GM18868 (cell line): ENCODE results near the gene COLEC12.

Experiments used
- ATAC-seq: cut with Tn5 transposase; IDR thresholded peaks from one replicate; pipeline ENCODE4 v1.9.1; 2021; ENCODE audit warnings: mild to moderate bottlenecking, moderate library complexity; ENCODE audit not compliant: unreplicated experiment

Gene COLEC12

DNA sequence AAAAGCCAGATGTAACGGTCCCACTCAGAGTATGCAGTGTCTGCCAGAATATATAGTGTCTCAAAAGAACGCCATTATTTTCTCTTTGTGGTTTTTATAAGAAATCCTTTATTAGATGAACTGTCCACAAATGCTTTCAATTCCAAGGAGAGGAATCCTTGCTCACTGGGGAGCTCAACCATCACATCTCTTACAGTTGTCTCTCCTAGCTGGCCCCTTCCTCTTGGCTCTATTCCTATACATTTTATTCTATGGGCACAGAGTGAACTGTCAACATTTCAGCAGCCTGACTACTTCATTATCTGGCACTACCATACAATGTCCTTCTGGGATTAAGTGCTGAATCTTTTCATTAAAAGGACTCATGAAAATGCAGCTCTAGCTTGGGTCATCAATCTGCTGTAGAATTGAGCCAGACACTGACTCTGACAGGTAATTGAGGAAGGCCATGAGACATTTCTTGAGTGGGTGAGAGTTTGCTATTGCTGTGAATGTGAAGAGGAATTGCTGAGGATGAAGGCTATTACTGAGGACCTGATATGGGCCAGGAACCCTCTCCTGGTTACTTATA is 136.2 kb downstream of the COLEC12 start:
- no peak for ATAC-seq

DNA sequence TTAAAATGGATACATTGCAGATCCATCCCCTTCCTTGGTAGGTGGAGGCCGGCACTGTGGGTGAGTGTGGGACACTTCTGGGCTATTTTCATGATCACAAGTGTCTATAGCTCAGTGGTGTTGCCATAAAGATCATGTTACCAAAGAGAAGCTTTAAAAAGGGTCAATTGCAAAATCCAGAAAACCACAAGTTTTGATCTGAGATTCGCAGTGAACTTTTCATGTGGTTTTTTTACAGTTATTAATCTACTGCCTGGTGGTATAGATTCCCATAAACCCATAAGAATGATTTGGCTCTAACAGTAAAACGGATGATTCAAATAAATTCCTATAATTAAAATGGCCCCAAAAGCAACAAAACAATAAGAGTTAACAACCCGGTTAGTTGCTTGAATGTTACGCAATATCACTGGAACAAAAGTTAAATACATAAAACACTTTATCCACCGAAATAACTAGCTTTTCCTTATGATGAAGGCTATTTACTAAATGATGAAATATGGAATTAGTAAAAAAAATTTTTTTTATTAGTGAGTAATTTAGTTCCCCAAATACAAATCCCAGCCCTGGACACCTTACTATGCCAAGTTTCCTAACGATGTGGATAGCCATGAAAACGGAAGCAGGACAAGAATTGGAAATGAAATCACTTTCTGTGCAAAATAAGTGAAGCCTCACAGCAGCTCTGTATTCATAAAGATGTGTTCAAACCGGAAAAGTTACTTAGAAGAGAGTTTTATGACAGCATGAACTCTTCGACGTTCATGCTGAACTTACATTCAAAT is 137.0 kb downstream of the COLEC12 start:
- ATAC-seq, result no peak

DNA sequence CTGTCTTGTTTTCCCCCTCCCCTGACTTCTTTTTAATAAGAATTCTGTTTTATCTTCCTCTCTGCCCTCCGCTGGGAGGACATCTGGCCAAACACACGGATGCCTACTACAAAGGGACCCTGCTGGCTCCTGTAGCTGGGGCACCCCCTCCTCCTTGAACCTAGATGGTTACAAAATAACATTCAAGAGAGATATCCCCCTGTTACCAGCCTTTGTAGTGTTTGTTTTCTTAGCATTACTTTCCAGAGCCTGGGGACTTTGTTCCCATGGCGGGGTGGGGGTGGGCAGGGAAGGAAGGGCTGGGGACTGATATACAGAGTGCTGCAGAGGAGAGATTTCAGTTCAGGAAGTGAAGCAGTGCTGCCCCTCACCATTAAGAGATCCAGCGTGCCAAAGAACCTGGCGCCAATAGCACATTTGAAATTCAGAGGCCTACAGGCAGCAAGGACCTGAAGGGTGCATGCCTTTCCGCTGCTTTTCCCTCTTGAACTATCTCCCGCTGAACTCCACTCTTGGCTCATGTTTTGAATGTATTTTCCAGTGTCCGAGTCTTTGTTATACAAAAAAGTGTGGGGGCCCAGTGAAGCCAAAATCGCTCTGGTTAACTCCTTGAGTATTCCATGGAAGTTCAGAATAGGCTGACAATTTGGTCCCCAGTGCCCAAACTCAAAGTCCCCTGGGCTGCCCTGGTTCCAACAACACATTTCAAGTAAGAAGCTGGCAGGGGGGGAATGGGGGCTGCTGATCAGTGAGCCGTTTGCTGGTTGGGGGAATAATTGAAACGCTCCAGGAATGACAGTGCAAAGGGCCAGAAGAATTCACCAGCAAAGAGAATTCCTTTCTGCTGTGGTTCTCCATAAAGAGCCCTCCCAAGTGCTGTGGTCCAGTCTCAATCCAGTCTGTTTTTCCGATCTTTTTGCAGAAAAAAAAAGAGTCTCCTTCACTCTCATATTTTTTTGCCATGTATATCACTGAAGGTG is 137.9 kb downstream of the COLEC12 start:
- ATAC-seq, result no peak

DNA sequence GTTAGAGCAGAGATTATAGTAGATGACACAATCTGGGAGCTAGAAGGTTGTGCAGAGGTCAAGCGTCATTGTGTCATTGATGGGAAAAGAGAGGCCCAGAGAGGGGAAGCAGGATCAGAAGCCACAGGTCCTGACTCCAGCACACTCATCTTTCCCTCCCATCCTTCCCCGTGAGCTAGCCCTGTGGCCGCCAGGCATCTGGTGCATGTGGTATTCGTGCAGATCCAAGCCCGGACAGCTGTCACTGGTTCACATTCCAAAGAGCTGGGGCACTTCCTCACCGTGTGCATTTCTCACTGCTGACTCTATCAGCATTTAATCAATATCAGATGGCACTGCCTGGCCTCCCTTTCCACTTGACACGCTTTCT is 138.6 kb downstream of the COLEC12 start:
- ATAC-seq, result no peak

DNA sequence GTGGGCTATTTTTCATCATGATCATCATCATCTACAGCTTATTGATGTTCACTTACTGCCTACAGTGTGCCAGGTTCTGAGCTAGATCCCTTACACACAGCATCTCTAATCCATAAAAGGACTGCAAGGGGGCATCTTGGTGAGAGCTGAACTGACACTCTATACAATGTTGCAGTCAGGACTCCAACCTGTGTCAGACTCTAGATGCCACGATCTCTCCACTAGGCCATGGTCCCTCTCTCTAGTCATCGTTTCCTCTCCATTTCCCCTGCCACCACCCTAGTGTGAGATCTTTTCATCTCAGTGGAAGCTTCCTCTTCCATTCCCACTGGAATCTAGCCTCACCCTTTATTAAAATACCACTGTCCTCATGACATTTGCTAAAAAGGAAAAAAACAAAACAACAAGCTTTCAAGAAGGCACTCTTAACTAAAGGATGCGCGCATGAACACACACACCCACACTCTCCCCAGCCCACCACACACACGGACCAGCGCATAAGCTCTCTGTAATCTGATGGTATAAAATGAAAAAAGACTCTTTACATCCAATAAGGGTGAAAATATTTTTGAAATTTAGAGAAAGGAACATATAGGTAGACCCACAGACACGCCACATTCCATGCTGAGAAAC is 139.3 kb downstream of the COLEC12 start:
- ATAC-seq, result no peak

DNA sequence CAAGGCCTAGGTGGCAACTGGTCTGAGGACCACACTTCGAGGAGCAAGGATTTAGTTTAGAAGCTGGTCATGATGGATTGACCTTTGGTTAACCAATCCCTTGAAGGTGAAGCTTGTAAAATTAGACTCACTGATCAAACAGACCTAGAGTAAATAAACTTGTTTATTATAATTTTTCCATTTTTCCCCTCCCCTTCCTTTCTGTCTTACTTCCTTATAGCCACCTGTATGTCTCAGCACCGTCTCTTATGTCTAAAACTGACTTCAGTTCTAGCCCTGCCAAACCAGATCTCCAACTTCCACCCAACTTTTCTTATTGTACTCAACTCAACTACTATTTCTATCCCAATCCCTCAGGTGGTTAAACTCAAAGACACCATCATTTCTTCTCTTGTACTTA is 139.8 kb downstream of the COLEC12 start:
- ATAC-seq, result no peak

DNA sequence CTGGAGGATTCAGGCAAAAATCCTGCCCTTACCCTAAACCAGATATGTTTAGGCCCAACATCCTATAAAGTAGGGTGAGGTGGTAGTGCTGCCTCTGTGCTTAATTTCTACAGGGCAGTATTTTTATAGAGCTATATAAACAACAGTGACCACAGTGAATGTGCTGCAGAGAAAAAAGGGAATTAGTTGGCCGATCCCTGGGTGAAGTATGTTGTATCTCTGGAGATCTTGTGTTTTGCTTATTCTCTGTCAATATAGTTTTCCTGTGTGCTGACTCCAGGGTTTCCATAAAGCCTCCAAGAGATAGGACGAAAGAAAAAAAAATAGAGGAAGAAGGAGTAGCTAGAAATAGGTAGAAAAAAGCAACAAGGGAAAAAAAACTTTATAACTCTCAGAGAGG is 143.7 kb downstream of the COLEC12 start:
- ATAC-seq, result no peak

DNA sequence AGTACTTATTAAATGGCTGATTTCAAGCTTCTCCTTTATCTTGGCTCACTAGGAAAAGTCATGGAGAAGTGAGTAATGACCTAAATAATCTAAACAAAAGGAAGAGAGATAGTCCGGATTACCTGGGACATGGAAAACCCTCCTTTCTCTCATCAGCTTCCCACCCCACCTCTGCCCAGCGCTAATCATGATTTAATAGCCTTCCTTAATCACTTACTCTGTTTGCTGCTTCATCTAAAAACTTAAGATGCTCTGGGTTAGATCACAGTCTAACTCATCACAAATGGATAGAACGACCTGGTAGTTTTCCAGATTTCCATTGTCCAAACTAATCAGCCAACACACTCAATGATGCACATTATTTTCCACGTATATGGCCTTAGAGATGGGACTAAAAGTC is 144.8 kb downstream of the COLEC12 start:
- no peak for ATAC-seq

DNA sequence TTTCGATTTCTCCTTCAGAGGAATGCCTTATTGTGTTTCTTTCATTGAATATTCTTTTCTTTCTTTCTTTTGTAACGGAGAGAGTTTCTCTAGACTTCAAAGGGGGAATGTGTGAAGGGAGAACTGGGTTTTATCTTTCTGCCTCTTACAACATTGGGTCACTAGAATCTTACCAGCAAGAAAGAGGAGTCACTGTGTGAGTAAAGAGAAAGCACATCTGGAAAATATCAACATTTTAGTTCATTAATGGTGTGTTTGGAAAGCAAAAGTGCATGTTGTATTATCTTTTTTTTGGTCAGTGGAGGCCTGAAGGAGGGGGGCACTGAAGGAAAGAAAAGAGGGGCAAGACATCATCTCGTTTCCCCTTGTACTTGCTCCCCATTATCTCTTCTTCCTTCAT is 146.0 kb downstream of the COLEC12 start:
- no peak for ATAC-seq

DNA sequence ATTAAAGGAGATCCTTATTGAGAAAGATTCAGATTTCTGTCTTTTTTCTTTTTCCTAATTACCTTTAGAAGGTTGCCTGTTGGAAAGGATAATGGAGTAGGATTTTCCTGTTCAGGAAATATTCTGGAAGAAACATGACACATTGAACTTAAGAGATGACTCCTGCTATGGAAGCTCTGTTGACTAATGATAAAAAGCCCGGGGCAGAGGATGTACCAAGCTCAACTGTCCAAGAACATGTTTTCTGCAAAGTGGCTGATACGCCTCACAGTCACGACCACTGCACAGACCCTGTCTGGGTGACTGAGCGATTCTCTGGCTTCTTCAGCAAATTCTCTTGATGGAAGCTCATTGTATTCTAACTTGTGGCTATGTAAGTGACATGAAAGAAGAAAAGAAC is 146.5 kb downstream of the COLEC12 start:
- ATAC-seq, result no peak

DNA sequence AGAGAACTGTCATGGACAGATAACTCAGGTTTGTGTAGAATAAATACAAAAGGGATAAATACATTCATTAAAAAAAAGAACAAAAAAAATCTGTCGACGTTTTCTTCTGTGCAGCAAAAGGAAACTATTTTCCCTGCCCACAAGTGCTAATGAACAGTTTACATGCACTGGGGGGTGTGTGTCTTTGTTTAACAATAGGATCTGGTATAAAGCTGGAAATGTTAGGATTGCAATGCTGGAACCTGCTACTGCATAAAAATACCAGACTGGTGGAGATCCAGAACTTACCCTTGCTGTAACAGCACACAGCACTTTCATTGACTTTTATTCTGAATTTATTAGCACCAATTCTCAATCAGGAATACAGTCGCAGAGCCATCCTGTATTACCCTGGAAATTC is 148.1 kb downstream of the COLEC12 start:
- no peak for ATAC-seq

DNA sequence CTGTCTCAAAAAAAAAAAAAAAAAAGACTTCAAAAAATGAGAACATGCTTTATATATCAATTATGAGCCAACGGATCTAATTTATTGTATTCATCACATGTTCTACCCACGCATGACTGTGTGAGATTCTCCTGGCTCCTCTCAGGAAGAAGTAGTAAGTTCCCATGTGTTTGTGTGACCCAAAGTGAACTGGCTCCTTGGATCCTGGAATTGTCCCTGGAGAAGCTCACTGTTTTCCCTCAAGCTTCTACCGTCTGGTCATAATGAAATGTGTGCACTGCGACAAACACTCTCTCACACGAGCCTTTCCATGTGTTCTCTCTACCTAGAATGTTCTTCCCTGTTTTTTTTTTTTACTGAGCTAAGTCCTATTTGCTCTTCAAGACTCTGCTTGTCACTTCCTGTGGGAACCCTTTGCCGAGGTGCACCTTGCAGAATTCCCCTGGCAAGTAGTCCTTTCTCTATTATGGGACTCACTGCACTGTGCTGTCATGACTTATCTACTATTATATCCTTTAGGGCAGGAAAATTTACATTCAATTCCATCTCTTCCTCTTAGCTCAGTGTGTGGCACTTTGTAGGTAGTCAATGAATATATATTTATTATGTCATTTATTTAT is 149.4 kb downstream of the COLEC12 start:
- no peak for ATAC-seq

DNA sequence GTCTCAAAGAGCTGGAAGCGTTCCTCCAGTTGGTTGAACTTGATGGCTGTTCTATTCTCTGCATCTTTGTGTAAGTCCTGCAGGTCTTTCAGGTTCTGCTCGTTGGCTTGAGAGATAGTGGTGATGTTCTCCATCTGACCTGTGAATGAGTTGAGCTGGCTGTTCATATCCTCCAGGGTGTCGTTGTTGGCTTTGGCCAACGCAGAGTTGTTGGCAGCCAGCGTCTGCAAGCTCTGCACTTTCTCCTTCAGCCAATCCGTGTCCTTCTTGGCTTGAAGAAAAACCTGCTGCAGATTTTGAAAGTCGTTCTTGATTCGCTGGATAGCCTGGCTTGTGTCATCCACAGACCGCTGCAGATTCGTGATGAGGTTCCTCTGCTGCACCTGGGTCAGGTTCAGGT is 153.9 kb downstream of the COLEC12 start:
- no peak for ATAC-seq

DNA sequence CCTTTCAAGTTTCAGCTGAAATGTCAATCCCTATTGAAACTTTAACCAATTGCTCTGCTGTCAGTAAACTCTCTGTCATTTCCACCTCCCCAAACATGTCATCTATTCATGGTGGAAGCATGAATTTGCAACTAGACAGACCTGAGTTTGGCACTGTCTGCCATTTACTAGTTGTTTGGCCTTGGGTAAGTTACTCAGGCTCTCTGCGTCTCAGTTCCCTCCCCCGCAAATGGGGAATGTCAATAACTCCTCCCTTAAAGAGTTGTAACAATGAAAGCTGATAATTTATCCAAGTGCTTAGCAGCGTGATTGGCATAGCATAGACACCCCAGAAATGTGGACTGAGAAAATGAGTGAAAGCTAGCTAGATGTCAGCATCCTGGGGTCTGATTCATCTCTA is 159.4 kb downstream of the COLEC12 start:
- no peak for ATAC-seq

DNA sequence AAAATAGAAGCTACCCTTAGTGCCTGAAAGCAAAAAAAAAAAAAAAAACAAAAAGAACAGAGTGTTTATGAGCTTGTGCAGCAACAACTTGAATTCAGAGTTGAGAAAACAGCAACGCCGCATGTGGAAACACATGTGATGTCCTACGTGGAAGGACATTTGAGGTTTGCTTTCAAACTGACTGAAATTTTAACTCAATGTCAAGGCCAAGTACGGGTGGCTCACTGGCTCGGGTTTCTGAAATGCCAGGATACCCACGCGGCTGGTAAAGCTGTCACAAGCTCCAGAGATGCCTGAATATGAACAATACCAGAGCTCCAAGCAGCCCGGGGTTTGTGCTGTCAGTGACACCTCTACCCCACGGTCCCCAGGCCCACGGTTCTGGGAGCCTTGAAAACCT is 160.5 kb downstream of the COLEC12 start:
- no peak for ATAC-seq

DNA sequence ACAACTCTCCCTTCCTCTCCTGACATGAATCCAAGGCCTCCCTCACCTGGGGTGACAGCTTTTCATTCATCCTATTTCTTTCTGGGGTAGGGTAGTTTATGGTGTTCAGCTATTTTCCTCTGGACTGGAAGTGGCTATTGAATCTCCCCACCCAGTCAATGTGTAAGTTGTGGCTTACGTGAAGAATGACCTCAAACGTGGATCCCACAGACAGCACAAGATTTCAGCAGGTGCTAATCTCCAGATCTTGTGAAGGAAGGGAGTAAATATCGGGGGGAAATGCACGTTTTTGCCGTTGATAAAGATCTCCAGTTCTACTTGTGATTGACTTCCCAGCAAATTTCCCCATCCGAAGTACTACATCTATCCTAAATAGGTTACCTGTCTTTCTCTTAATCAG is 161.3 kb downstream of the COLEC12 start:
- ATAC-seq, result no peak

DNA sequence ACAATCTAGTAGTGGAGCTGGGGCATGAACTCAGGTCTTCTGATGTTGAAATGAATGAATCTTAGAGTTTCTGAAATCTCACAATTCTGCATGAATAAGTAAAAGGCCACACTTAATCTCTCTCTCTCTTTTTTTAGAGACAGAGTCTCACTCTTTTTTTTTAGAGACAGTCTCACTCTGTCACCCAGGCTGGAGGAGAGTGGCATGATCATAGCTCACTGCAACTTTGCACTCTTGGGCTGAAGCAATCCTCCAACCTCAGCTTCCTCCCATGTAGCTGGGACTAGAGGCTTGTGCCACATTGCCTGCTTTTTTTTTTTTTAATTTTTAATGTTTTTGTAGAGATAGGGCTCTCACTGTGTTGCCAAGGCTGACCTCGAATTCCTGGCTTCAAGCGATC is 163.8 kb downstream of the COLEC12 start:
- no peak for ATAC-seq

DNA sequence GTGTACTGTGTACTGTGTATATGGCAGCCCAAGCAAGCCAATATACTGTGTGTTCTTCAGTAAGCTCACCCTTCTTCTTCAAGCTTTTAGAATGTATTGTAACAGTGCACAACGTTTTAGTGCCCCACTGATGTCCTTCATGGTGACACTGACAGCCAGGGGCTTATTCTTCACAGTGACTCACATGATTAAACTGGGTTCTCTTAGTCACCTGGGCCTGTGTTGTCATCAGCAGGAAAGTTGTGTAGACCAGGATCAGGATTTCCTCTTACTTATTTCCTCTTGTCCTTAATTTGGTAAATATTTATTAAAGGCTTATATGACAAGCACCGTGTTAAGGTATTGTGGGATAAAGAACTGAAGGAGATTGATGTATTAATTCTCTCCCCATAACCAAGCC is 164.8 kb downstream of the COLEC12 start:
- no peak for ATAC-seq

DNA sequence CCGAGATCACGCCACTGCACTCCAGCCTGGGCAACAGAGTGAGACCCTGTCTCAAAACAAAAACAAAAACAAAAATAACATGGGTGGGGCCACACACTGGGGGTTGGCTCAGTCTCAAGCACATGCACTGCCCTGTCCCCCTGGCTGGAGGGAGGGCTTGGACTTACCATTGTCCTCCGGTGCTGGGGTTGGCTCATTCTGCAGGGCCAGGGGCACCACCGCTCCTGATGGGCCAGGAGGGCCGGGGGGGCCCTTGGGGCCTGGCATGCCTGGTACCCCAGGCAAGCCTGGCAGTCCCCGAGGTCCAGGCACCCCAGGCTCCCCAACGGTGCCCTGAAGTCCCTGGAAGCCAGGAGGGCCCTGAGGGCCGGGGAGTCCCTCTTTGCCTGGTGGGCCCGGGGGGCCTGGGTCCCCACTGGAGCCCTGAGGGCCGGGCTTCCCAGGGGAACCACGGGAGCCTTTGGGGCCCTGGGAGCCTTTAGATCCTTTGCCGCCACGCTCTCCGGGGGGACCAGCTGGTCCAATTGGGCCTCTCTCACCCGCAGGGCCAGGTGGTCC is 165.8 kb downstream of the COLEC12 start:
- ATAC-seq, result no peak

DNA sequence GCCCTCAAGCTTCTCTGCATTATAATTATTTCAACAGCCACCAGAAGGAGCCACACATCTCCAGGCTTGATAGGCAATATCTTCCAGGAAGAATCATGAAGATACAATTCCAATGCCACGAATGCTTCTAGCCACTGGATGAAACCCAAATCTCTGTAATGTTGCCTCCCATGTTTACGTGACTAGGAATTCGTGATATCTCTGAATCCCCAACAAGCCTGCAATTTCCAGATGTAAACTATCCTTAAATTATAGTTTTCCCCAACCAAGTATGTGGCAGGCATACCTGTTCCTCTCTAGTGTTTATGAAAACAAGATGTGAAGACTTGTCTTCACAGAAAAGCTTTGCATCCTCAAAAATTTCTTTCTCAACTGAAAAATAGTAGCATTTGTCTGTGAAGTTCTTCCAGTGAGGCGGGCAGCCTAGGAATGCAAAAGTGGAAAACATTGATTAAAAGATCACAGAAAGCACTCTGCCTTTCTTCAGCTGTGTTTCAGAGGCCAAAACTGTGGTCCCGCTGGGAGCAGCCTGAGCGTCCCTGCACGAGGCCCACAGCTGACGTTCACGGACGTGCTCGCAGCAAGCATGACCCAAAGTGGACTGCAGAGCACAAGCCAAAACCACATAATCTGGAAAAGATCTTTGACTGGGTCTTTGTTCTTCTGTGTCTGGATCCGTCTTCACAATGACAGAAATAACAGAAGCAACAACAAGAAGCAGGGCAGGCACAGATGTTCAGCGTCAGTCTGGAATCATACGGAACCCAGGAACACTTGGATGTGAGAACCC is 167.6 kb downstream of the COLEC12 start:
- ATAC-seq, result no peak
